ENCODE measurements around the gene USP19. TPM values are rescaled to one million over a fixed set of nuclear protein-coding genes. Genes with fewer than 3 reads are reported as not detected.

Gene USP19
- total RNA-seq, 6 experiments from 2014 or later = 35.2 to 49.2 (median 42.6) TPM

DNA sequence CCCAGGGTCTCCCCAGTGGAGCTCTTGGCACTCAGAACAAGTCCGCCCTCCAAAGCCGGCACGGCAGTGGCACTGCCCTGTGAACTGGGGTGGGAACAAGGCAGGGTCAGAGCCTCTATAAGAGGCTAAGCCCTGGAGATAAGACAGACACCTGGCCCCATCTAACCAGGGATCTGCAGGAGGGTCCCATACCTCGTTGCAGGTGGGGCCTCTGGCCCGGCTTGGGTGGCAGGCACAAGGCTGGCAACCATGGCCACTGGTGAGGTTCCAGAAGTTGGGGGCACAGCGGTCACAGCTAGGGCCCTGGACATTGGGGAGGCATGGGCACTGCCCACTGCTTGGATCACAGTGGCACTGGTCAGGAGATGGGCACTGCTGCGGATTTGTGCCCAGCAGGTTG is 3.6 kb upstream of the USP19 start:
- no peak overlapping the region for H3K27ac Mint-ChIP-seq
- H3K4me1 Mint-ChIP-seq (ENCODE audit: low read depth) = peaks cover 8% of the 10 kb centered on the region
- no peak for DNase-seq
- no peak overlapping the region for H3K4me3 Mint-ChIP-seq
- no peaks in the 10 kb centered on the region for H3K9me3 Mint-ChIP-seq
- H3K36me3 Mint-ChIP-seq (ENCODE audit: low read depth) = peaks cover 10% of the 10 kb centered on the region
- peaks cover 6% of the 10 kb centered on the region for H3K27me3 Mint-ChIP-seq (ENCODE audit: insufficient read depth)
- TF ChIP-seq CTCF (IDR thresholded peaks at IDR 0.05) = no peak

GRCh38 chr3:49123687-49124086 is 3.1 kb upstream of the USP19 start:
- Mint-ChIP-seq H3K27me3 (ENCODE audit: insufficient read depth) (peaks cover 6% of the 10 kb centered on the region), H3K4me3 (no peak overlapping the region), H3K4me1 (ENCODE audit: low read depth) (peaks cover 13% of the 10 kb centered on the region), H3K27ac (no peak overlapping the region), H3K9me3 (no peaks in the 10 kb centered on the region), H3K36me3 (ENCODE audit: low read depth) (peaks cover 11% of the 10 kb centered on the region)
- TF ChIP-seq CTCF (IDR thresholded peaks at IDR 0.05) = no peak
- DNase-seq = no peak

- Mint-ChIP-seq H3K36me3 (ENCODE audit: low read depth) (peaks cover 11% of the 10 kb centered on the region), H3K9me3 (no peaks in the 10 kb centered on the region), H3K27ac (no peak overlapping the region), H3K4me3 (no peak overlapping the region), H3K4me1 (ENCODE audit: low read depth) (peaks cover 13% of the 10 kb centered on the region), H3K27me3 (ENCODE audit: insufficient read depth) (peaks cover 6% of the 10 kb centered on the region)
- no peak for DNase-seq
- TF ChIP-seq CTCF (IDR thresholded peaks at IDR 0.05) = no peak
Observed at GRCh38 chr3:49122886-49123545, 2.4 kb upstream of the USP19 start.

GRCh38 chr3:49122451-49122850 is 1.8 kb upstream of the USP19 start:
- DNase-seq = no peak

DNA sequence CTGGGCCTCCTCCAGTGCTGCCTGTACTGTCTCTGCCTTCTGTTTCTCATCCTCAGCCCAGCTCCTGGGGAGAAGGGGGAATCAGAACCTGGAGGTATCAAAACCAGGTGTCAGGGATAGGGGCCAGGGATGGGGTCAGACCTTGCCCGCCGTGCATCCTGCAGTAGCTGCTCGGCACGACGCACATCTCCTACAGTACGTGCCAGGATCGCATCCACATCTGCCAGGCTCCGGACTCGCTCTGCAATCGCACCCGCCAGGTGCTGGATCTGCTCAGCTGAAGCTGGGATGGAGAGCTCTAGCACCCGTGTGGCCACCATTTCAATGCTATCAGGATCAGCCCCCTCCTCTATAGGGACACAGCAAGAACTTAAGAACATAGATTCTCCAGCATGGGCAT is 1.4 kb upstream of the USP19 start:
- H3K36me3 Mint-ChIP-seq (ENCODE audit: low read depth) = peaks cover 11% of the 10 kb centered on the region
- no peaks in the 10 kb centered on the region for H3K9me3 Mint-ChIP-seq
- H3K27ac Mint-ChIP-seq = peak overlapping the region; percentile 58; the same call in 1 of the 2 replicates
- peaks cover 6% of the 10 kb centered on the region for H3K27me3 Mint-ChIP-seq (ENCODE audit: insufficient read depth)
- H3K4me1 Mint-ChIP-seq (ENCODE audit: low read depth) = peaks cover 13% of the 10 kb centered on the region
- DNase-seq = no peak
- no peak for TF ChIP-seq CTCF (IDR thresholded peaks at IDR 0.05)
- H3K4me3 Mint-ChIP-seq = no peak overlapping the region

More at GRCh38 chr3:49122451-49122850, 1.8 kb upstream of the USP19 start:
- TF ChIP-seq CTCF (IDR thresholded peaks at IDR 0.05) = no peak
- H3K27ac Mint-ChIP-seq = 0 out of 2 replicates have a peak overlapping the region, but pooled peaks have one; percentile 58
- H3K9me3 Mint-ChIP-seq = no peaks in the 10 kb centered on the region
- peaks cover 6% of the 10 kb centered on the region for H3K27me3 Mint-ChIP-seq (ENCODE audit: insufficient read depth)
- H3K4me3 Mint-ChIP-seq = no peak overlapping the region
- H3K4me1 Mint-ChIP-seq (ENCODE audit: low read depth) = peaks cover 13% of the 10 kb centered on the region
- H3K36me3 Mint-ChIP-seq (ENCODE audit: low read depth) = peaks cover 11% of the 10 kb centered on the region
